IMR-90 (cell line): ENCODE data around the gene RC3H2. TPM values are rescaled to one million over a fixed set of nuclear protein-coding genes. Genes with fewer than 3 reads are reported as not detected.

Experiments
- ATAC-seq: fragments of 200-7000 bp; cut with Tn5 transposase; 2 replicates; pipeline ENCODE4 v1.9.1; 2020; ENCODE audit warnings: low read depth, mild to moderate bottlenecking, moderate library complexity
- BruUV-seq: library from RNA; stranded (reverse); fragments of 400-500 nt; replicated peaks from 2 replicates; lab custom pipeline; 2021; lab: Mats Ljungman, UMichigan
- CTCF ChIA-PET: fragments of 300-600 bp; formaldehyde crosslinking; extraction: SDS; loops from one replicate; lab custom pipeline; 2021; ENCODE audit warnings: antibody characterized with exemption; lab: Yijun Ruan, JAX
- POLR2A ChIA-PET: fragments of 300-600 bp; sonication (Branson Sonifier 250); formaldehyde crosslinking; loops from one replicate; lab custom pipeline; 2022; ENCODE audit warnings: antibody characterized with exemption; ENCODE audit not compliant: unreplicated experiment; lab: Charles Lee
- DNase-seq: peaks from one replicate; pipeline ENCODE4 v3.0.0; 2013
- H2AFZ ChIP-seq: replicated peaks from 2 replicates; pipeline ENCODE3; 2013; ENCODE audit warnings: low read length, mild to moderate bottlenecking; ENCODE audit not compliant: poor library complexity
- H2AK5ac ChIP-seq: 2 replicates; pipeline ENCODE4 v1.6.1; 2013; ENCODE audit warnings: low read depth, low read length, inconsistent platforms
- H2AK9ac ChIP-seq: replicated peaks from 2 replicates; pipeline ENCODE3; 2013; ENCODE audit warnings: mild to moderate bottlenecking, low read depth, low read length, moderate library complexity; ENCODE audit not compliant: poor library complexity
- H2BK120ac ChIP-seq: 2 replicates; pipeline ENCODE4 v1.6.1; 2013; ENCODE audit warnings: low read depth, low read length, inconsistent platforms
- H2BK15ac ChIP-seq: 3 replicates; pipeline ENCODE4 v1.6.1; 2013; ENCODE audit warnings: low read depth, low read length, inconsistent platforms
- H2BK20ac ChIP-seq: 2 replicates; pipeline ENCODE4 v1.6.1; 2013; ENCODE audit warnings: low read depth, mild to moderate bottlenecking, inconsistent platforms, low read length, moderate library complexity
- H2BK5ac ChIP-seq: 2 replicates; pipeline ENCODE4 v1.6.1; 2013; ENCODE audit warnings: mild to moderate bottlenecking, low read depth, low read length, inconsistent platforms; ENCODE audit not compliant: poor library complexity, severe bottlenecking
- H3K14ac ChIP-seq: replicated peaks from 2 replicates; pipeline ENCODE4 v1.6.1; 2013; ENCODE audit warnings: low read depth, low read length, inconsistent platforms
- H3K18ac ChIP-seq: 2 replicates; pipeline ENCODE4 v1.6.1; 2013; ENCODE audit warnings: low read depth, low read length, control low read depth
- H3K23ac ChIP-seq: 2 replicates; pipeline ENCODE4 v1.6.1; 2013; ENCODE audit warnings: low read depth, low read length, inconsistent platforms
- H3K27ac ChIP-seq: 2 replicates; pipeline ENCODE4 v1.5.1; 2013; ENCODE audit warnings: mild to moderate bottlenecking, control low read depth, low read length; ENCODE audit not compliant: insufficient read depth
- H3K27me3 ChIP-seq: 2 replicates; pipeline ENCODE4 v1.6.1; 2013; ENCODE audit warnings: low read length; ENCODE audit not compliant: control insufficient read depth, insufficient read depth
- H3K36me3 ChIP-seq: 2 replicates; pipeline ENCODE4 v1.6.1; 2013; ENCODE audit warnings: low read length, mixed read lengths; ENCODE audit not compliant: control insufficient read depth, insufficient read depth
- H3K4ac ChIP-seq: 2 replicates; pipeline ENCODE4 v1.6.1; 2013; ENCODE audit warnings: low read depth, low read length, inconsistent platforms
- H3K4me1 ChIP-seq: 2 replicates; pipeline ENCODE4 v1.6.1; 2013; ENCODE audit warnings: low read length, mixed read lengths; ENCODE audit not compliant: control insufficient read depth, insufficient read depth
- H3K4me2 ChIP-seq: 2 replicates; pipeline ENCODE4 v1.6.1; 2013; ENCODE audit warnings: low read depth, mild to moderate bottlenecking, control low read depth, low read length, moderate library complexity
- H3K4me3 ChIP-seq: 2 replicates; pipeline ENCODE4 v1.5.1; 2013; ENCODE audit warnings: low read depth, mild to moderate bottlenecking, control low read depth, low read length, moderate library complexity; ENCODE audit not compliant: insufficient read depth
- H3K56ac ChIP-seq: 2 replicates; pipeline ENCODE4 v1.6.1; 2013; ENCODE audit warnings: low read length, inconsistent platforms; ENCODE audit not compliant: insufficient read depth; ENCODE audit errors: extremely low read depth
- H3K79me1 ChIP-seq, 2 experiments: 2 replicates each; pipeline ENCODE4 v1.6.1; 2013; ENCODE audit warnings: low read length in 2 of 2, inconsistent platforms in 1 of 2, low read depth in 1 of 2
- H3K9ac ChIP-seq: 2 replicates; pipeline ENCODE4 v1.6.1; 2013; ENCODE audit warnings: low read depth, low read length, control low read depth
- H3K9me1 ChIP-seq: 2 replicates; pipeline ENCODE4 v1.6.1; 2013; ENCODE audit warnings: low read length, inconsistent platforms; ENCODE audit not compliant: insufficient read depth
- H3K9me3 ChIP-seq: 2 replicates; pipeline ENCODE4 v1.6.1; 2013; ENCODE audit warnings: low read length; ENCODE audit not compliant: control insufficient read depth, insufficient read depth
- H4K20me1 ChIP-seq: 2 replicates; pipeline ENCODE4 v1.6.1; 2013; ENCODE audit warnings: low read length, inconsistent platforms; ENCODE audit not compliant: insufficient read depth
- H4K5ac ChIP-seq: 2 replicates; pipeline ENCODE4 v1.6.1; 2013; ENCODE audit warnings: mild to moderate bottlenecking, low read depth, low read length, control low read depth
- H4K8ac ChIP-seq, 2 experiments: 2 replicates each; pipeline ENCODE4 v1.6.1; 2013; ENCODE audit warnings: low read depth in 2 of 2, low read length in 2 of 2, control low read depth in 1 of 2, inconsistent platforms in 1 of 2
- H4K91ac ChIP-seq: 2 replicates; pipeline ENCODE4 v1.6.1; 2013; ENCODE audit warnings: low read depth, low read length, inconsistent platforms; ENCODE audit not compliant: insufficient read depth
- FOS ChIP-seq: fragments of 150-350 bp; IDR thresholded peaks from 2 replicates; pipeline ENCODE4 v1.6.1; 2016; ENCODE audit warnings: low read depth, low read length
- MAZ ChIP-seq: IDR thresholded peaks from 2 replicates; pipeline ENCODE4 v1.6.1; 2012; ENCODE audit warnings: low read depth, mild to moderate bottlenecking, low read length, improper control_type of control experiment, moderate library complexity, borderline replicate concordance
- MXI1 ChIP-seq: IDR thresholded peaks from 2 replicates; pipeline ENCODE4 v1.6.1; 2012; ENCODE audit warnings: low read depth, mild to moderate bottlenecking, low read length, moderate library complexity, borderline replicate concordance
- RAD21 ChIP-seq: IDR thresholded peaks from 2 replicates; pipeline ENCODE4 v1.6.1; 2012; ENCODE audit warnings: low read length, improper control_type of control experiment
- WGBS, 2 experiments: methylation state at CpG; one replicate each; pipeline versions ENCODE4 v1.1.5 to v1.1.7; 2013; ENCODE audit warnings: missing lambda C conversion rate in 2 of 2; ENCODE audit not compliant: insufficient read length in 1 of 2; ENCODE audit errors: extremely low coverage in 2 of 2; 5-methylcytosine and 5-hydroxymethylcytosine counted together
- dilution Hi-C: fragments of 300-500 bp; cut with HindIII; formaldehyde crosslinking; loops from one replicate; pipeline ENCODE4 v1.14.3; 2018; ENCODE audit warnings: low sequenced_read_pairs; ENCODE audit not compliant: unreplicated experiment
- in situ Hi-C: fragments of 300-500 bp; cut with MboI; formaldehyde crosslinking; loops from 3 replicates; pipeline ENCODE4 v1.14.3; 2019; ENCODE audit warnings: low sequenced_read_pairs, inconsistent platforms, mixed read lengths
- intact Hi-C: fragments of 100-400 bp; cut with micrococcal nuclease; formaldehyde crosslinking; loops from 2 replicates; pipeline ENCODE4 v1.10.0; 2022
- polyA plus RNA-seq, 3 experiments: library from polyadenylated mRNA; depleted of rRNA; stranded (reverse); fragments of >200 nt; gene quantifications; 2 replicates each; pipeline ENCODE4 v1.2.3, GENCODE V29; 2012; ENCODE audit warnings: low replicate concordance in 1 of 3
- total RNA-seq: library from RNA; depleted of rRNA; stranded (reverse); fragments of >200 nt; gene quantifications from 2 replicates; pipeline ENCODE4 v1.2.3, GENCODE V29; 2012
- TF ChIP-seq, protein P1 (sequence below): fragments of 150-350 bp; IDR thresholded peaks from 2 replicates; pipeline ENCODE4 v1.6.1; 2017; ENCODE audit warnings: mild to moderate bottlenecking, antibody characterized with exemption, low read length, low read depth
- TF ChIP-seq, protein P2 (sequence below): fragments of 150-350 bp; IDR thresholded peaks from 2 replicates; pipeline ENCODE4 v1.6.1; 2016; ENCODE audit warnings: low read depth, mild to moderate bottlenecking, low read length, moderate library complexity, borderline replicate concordance

The RC3H2 gene
- total and polyA plus RNA-seq, 2 of the 4 experiments (the other 2 are of a cell fraction), result 14.7 to 58.4 TPM

DNA sequence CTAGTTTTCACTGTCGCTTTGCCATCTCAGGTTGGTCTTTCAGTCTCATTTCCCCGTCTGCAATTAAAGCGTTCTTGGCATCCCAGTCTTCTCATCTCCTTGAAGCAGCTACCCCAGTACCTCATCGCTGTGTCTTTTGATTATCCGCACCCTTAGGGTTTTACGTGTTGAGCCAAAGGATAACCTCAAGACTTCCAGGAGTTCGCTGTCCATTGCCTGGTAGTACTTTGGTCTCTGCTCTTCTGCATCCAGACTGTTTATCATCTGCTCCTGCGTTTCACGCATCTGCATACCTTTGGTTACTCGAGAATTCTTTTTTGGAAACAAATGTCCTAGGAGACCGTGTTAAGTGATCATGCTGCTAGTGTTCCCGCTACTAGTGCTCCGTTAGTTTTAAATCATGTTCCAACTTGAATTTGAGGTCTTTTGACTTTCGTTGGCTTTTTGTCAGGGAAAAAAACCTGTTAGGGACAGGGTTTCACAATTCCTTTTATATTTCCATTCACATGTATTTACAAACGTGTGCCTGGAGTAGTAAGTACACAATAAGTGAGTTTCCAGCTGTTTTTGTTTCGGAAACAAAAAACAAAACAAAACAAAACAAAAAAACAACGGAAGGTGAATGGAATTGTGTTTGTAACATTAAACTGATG is 36.5 kb upstream of the RC3H2 start:
- Histone ChIP-seq H3K9me3 (no peaks in the 10 kb centered on the region), H3K23ac (peak overlapping the region; percentile 80), H2AFZ (peak overlapping the region; percentile 97), H2BK120ac (0 out of 2 replicates have a peak overlapping the region, but pooled peaks have one; percentile 9), H3K18ac (peak overlapping the region; percentile 22), H2AK9ac (peak overlapping the region; percentile 93), H3K4me3 (peak overlapping the region; percentile 92), H3K4me1 (peaks cover 5% of the 10 kb centered on the region), H4K20me1 (peaks cover 15% of the 10 kb centered on the region; the same call in 1 of the 2 replicates), H3K36me3 (peaks cover 9% of the 10 kb centered on the region), H3K27ac (peak overlapping the region; percentile 90), H2AK5ac (peak overlapping the region; percentile 60), H3K14ac (peak overlapping the region; percentile 66), H4K8ac (peak overlapping the region in 1 of 2 experiments; percentile 77; a peak in 2 of 4 replicates), H3K56ac (peak overlapping the region; percentile 79), H3K4ac (peak overlapping the region; percentile 73), H3K9me1 (no peaks in the 10 kb centered on the region), H3K27me3 (no peaks in the 10 kb centered on the region), H3K4me2 (peak overlapping the region; percentile 94), H3K79me1 (peaks cover 5 to 35% of the 10 kb centered on the region in 2 experiments), H2BK20ac (peak overlapping the region; percentile 2; the same call in 1 of the 2 replicates), H2BK5ac (peak overlapping the region; percentile 83), H4K91ac (peak overlapping the region; percentile 61; the same call in 1 of the 2 replicates), H2BK15ac (no peak overlapping the region), H3K9ac (peak overlapping the region; percentile 85), H4K5ac (peak overlapping the region; percentile 18)
- WGBS, 2 experiments, result 4% methylated on average over 11 of the region's 17 CpGs; no CpG with 5 or more reads in 1 of the 2 experiments
- intact Hi-C loops, result loop anchor here (2.0 kb wide), 1 partner anchor 37 kb away; the partner anchor contains the start of gene RC3H2
- POLR2A ChIA-PET, result no interaction called here
- in situ Hi-C loops, result no loop called here
- dilution Hi-C loops, result no loop called here
- TF ChIP-seq FOS (no peak), MXI1 (0 out of 2 replicates have a peak, but pooled peaks have one; percentile 48), MAZ (no peak), RAD21 (no peak)
- TF ChIP-seq, protein P1, sequence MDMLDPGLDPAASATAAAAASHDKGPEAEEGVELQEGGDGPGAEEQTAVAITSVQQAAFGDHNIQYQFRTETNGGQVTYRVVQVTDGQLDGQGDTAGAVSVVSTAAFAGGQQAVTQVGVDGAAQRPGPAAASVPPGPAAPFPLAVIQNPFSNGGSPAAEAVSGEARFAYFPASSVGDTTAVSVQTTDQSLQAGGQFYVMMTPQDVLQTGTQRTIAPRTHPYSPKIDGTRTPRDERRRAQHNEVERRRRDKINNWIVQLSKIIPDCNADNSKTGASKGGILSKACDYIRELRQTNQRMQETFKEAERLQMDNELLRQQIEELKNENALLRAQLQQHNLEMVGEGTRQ, result no peak
- TF ChIP-seq, protein P2, sequence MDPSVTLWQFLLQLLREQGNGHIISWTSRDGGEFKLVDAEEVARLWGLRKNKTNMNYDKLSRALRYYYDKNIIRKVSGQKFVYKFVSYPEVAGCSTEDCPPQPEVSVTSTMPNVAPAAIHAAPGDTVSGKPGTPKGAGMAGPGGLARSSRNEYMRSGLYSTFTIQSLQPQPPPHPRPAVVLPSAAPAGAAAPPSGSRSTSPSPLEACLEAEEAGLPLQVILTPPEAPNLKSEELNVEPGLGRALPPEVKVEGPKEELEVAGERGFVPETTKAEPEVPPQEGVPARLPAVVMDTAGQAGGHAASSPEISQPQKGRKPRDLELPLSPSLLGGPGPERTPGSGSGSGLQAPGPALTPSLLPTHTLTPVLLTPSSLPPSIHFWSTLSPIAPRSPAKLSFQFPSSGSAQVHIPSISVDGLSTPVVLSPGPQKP, result no peak
- CTCF ChIA-PET, result no interaction called here
- TSS peak; percentile 40 for BruUV-seq
- DNase-seq (peak; percentile 76), ATAC-seq (peak; percentile 27)
